ENCODE measurements around the gene MIOS. TPM values are rescaled to one million over a fixed set of nuclear protein-coding genes. Genes with fewer than 3 reads are reported as not detected.

MIOS gene
- total RNA-seq, 1 experiment from 2014 or later, result 25.8 TPM

- Histone ChIP-seq H3K9ac (ENCODE audit: low read length) (no peak overlapping the region), H3K4me2 (ENCODE audit: low read length) (no peak overlapping the region), H3K9me3 (ENCODE audit: control insufficient read depth in 1 of 2, insufficient read depth in 1 of 2, low read depth in 1 of 2, low read length in 2 of 2) (peaks cover 0 to 4% of the 10 kb centered on the region in 2 experiments; a peak in 2 of 4 replicates), H3K9me2 (ENCODE audit: insufficient read depth) (no peaks in the 10 kb centered on the region), H2AFZ (ENCODE audit: low read depth, low read length, poor library complexity, severe bottlenecking) (peak overlapping the region; percentile 23), H3K4me1 (ENCODE audit: control insufficient read depth in 1 of 2, insufficient read depth in 2 of 2, low read length in 2 of 2) (no peaks in the 10 kb centered on the region), H3K27ac (ENCODE audit: low read depth, low read length) (no peak overlapping the region), H4K20me1 (ENCODE audit: insufficient read depth) (no peaks in the 10 kb centered on the region), H3K4me3 (replicated peaks in 1 of 2; ENCODE audit: low read depth in 1 of 2, low read length in 2 of 2) (no peak overlapping the region), H3K36me3 (ENCODE audit: control insufficient read depth in 1 of 2, insufficient read depth in 2 of 2, low read length in 2 of 2) (no peaks in the 10 kb centered on the region), H3K27me3 (ENCODE audit: insufficient read depth, low read length) (no peaks in the 10 kb centered on the region), H3K79me2 (ENCODE audit: insufficient read depth, low read length) (no peaks in the 10 kb centered on the region)
- DNase-seq (ENCODE audit: low read depth, low spot score) (no peak), ATAC-seq (no peak)
- CTCF ChIA-PET, result no interaction called here
- TF ChIP-seq ZNF274 (IDR thresholded peaks at IDR 0.05; ENCODE audit: low read depth, low read length), result no peak
- no peak for TF ChIP-seq POLR2A (IDR thresholded peaks at IDR 0.05; ENCODE audit: borderline replicate concordance, extremely low read depth, insufficient read depth, insufficient read length)
- TF ChIP-seq JUND (IDR thresholded peaks at IDR 0.05), result no peak
- no peak for TF ChIP-seq SP1 (IDR thresholded peaks at IDR 0.05; ENCODE audit: low read depth)
- no peak for TF ChIP-seq EZH2 (IDR thresholded peaks at IDR 0.05)
- TF ChIP-seq CEBPB (IDR thresholded peaks at IDR 0.05; ENCODE audit: low read depth), result no peak
- TF ChIP-seq ATF3 (IDR thresholded peaks at IDR 0.05), result no peak
- no peak for TF ChIP-seq RAD21 (IDR thresholded peaks at IDR 0.05; ENCODE audit: low read depth)
- TF ChIP-seq EZH2phosphoT487 (IDR thresholded peaks at IDR 0.05; ENCODE audit: borderline replicate concordance), result no peak
- TF ChIP-seq ZFX (IDR thresholded peaks at IDR 0.05), result no peak
- no peak for TF ChIP-seq EGR1 (IDR thresholded peaks at IDR 0.05; ENCODE audit: low read depth)
- intact Hi-C loops (cut with micrococcal nuclease), result no loop called here
- no TSS peak for BruUV-seq (replicated peaks)
- POLR2A ChIA-PET, result no interaction called here
- RAD21 ChIA-PET (ENCODE audit: low non-redundant PET in 1 of 2, low total read pairs in 2 of 2, uncharacterized antibody in 2 of 2, unreplicated experiment in 2 of 2), result no interaction called here
Observed at GRCh38 chr7:7628476-7628875, 61.8 kb downstream of the MIOS start.

GRCh38 chr7:7630626-7631329 is 64.1 kb downstream of the MIOS start:
- no peaks in the 10 kb centered on the region for H3K9me2 ChIP-seq (ENCODE audit: insufficient read depth)
- RAD21 ChIA-PET (ENCODE audit: low non-redundant PET in 1 of 2, low total read pairs in 2 of 2, uncharacterized antibody in 2 of 2, unreplicated experiment in 2 of 2), result no interaction called here
- peaks cover 0 to 4% of the 10 kb centered on the region in 2 experiments; a peak in 2 of 4 replicates for H3K9me3 ChIP-seq (ENCODE audit: control insufficient read depth in 1 of 2, insufficient read depth in 1 of 2, low read depth in 1 of 2, low read length in 2 of 2)
- no peaks in the 10 kb centered on the region for H3K27me3 ChIP-seq (ENCODE audit: insufficient read depth, low read length)
- H3K79me2 ChIP-seq (ENCODE audit: insufficient read depth, low read length), result no peaks in the 10 kb centered on the region
- no TSS peak for BruUV-seq (replicated peaks)
- no peak overlapping the region for H2AFZ ChIP-seq (ENCODE audit: low read depth, low read length, poor library complexity, severe bottlenecking)
- H3K9ac ChIP-seq (ENCODE audit: low read length), result no peak overlapping the region
- H3K4me1 ChIP-seq (ENCODE audit: control insufficient read depth in 1 of 2, insufficient read depth in 2 of 2, low read length in 2 of 2), result no peaks in the 10 kb centered on the region
- DNase-seq (ENCODE audit: low read depth, low spot score) (no peak), ATAC-seq (no peak)
- intact Hi-C loops (cut with micrococcal nuclease), result no loop called here
- H3K36me3 ChIP-seq (ENCODE audit: control insufficient read depth in 1 of 2, insufficient read depth in 2 of 2, low read length in 2 of 2), result no peaks in the 10 kb centered on the region
- H3K4me2 ChIP-seq (ENCODE audit: low read length), result no peak overlapping the region
- H3K27ac ChIP-seq (ENCODE audit: low read depth, low read length), result no peak overlapping the region
- CTCF ChIA-PET, result no interaction called here
- no peak overlapping the region for H3K4me3 ChIP-seq (replicated peaks in 1 of 2; ENCODE audit: low read depth in 1 of 2, low read length in 2 of 2)
- POLR2A ChIA-PET, result no interaction called here
- H4K20me1 ChIP-seq (ENCODE audit: insufficient read depth), result no peaks in the 10 kb centered on the region
- TF ChIP-seq EZH2 (IDR thresholded peaks at IDR 0.05) (no peak), SRF (IDR thresholded peaks at IDR 0.05; ENCODE audit: low read depth) (no peak), RAD21 (IDR thresholded peaks at IDR 0.05; ENCODE audit: low read depth) (no peak), SIN3A (IDR thresholded peaks at IDR 0.05; ENCODE audit: low read depth) (no peak), EGR1 (IDR thresholded peaks at IDR 0.05; ENCODE audit: low read depth) (no peak), ZFX (IDR thresholded peaks at IDR 0.05) (no peak), ZNF274 (IDR thresholded peaks at IDR 0.05; ENCODE audit: low read depth, low read length) (no peak), TCF7L2 (IDR thresholded peaks at IDR 0.05; ENCODE audit: borderline replicate concordance, extremely low read depth, insufficient read depth, insufficient read length) (no peak), CTCF (IDR thresholded peaks at IDR 0.05 in 2 of 3, conservative IDR thresholded peaks at IDR 0.05 in 1 of 3; ENCODE audit: borderline replicate concordance in 1 of 3, insufficient read depth in 1 of 3, low read depth in 2 of 3, low read length in 2 of 3) (no peak), JUND (IDR thresholded peaks at IDR 0.05) (no peak), YY1 (IDR thresholded peaks at IDR 0.05; ENCODE audit: extremely low read depth, insufficient replicate concordance, low read depth, low read length) (no peak), CEBPB (IDR thresholded peaks at IDR 0.05; ENCODE audit: low read depth) (no peak), EZH2phosphoT487 (IDR thresholded peaks at IDR 0.05; ENCODE audit: borderline replicate concordance) (no peak)
